Colonic mucosa (tissue), 4 donors: ENCODE measurements around the gene PITPNB. TPM values are rescaled to one million over a fixed set of nuclear protein-coding genes. Genes with fewer than 3 reads are reported as not detected.

Experiments
- DNase-seq: peaks from one replicate; pipeline ENCODE4 v3.0.0-alpha.2; 2020
- H3K27ac ChIP-seq: fragments of 200-600 bp; one replicate; pipeline ENCODE4 v1.8.0; 2021
- H3K27me3 ChIP-seq: fragments of 200-600 bp; one replicate; pipeline ENCODE4 v1.8.0; 2021
- H3K36me3 ChIP-seq: fragments of 200-600 bp; one replicate; pipeline ENCODE4 v1.8.0; 2021
- H3K4me1 ChIP-seq: fragments of 200-600 bp; one replicate; pipeline ENCODE4 v1.8.0; 2021; ENCODE audit warnings: mild to moderate bottlenecking
- H3K4me3 ChIP-seq: fragments of 200-600 bp; one replicate; pipeline ENCODE4 v1.8.0; 2021
- H3K9ac ChIP-seq, 2 donors: one replicate each; pipeline ENCODE4 v1.7.0; 2013; ENCODE audit warnings: control low read depth in 2 of 2, low read depth in 2 of 2, low read length in 2 of 2
- H3K9me3 ChIP-seq: fragments of 200-600 bp; one replicate; pipeline ENCODE4 v1.8.0; 2021
- CTCF ChIP-seq: fragments of 200-600 bp; IDR thresholded peaks from one replicate; pipeline ENCODE4 v1.8.0; 2022; ENCODE audit warnings: antibody characterized with exemption, mild to moderate bottlenecking
- intact Hi-C: fragments of 100-400 bp; cut with DNase I; formaldehyde crosslinking; loops from one replicate; pipeline ENCODE4 v1.14.1; 2022
- total RNA-seq, 2 donors: library from RNA; stranded (reverse); fragmentation: NEBNext Ultra II Directional in 1 of 2; extraction: Animal tissue kit (Norgen Biotek cat#: 25700) in 1 of 2; gene quantifications; one replicate each; pipeline ENCODE4 v1.2.1, GENCODE V29; 2021
- donor health status: healthy.
- donor health status: DM: no; HTN: no; CAD: no.
- donor health status: DM: no; HTN: no; CAD: no.

PITPNB gene
- 10 to 100 TPM; 40.0 to 51.6 TPM for total RNA-seq

GRCh38 chr22:27919222-27919941 lies at the start of gene PITPNB:
Gene PITPNB (minus strand): TSS chr22:27919256. CDS start chr22:27919191, 65 bp downstream.
- H3K27ac ChIP-seq, result peak within 1 kb of the TSS; percentile 92
- no peaks in the 10 kb centered on the region for H3K36me3 ChIP-seq
- peak within 1 kb of the TSS; percentile 87 for H3K4me3 ChIP-seq
- peak within 1 kb of the TSS; percentile 79 to 89 for H3K9ac ChIP-seq
- DNase-seq, result peak; percentile 97
- no peak for TF ChIP-seq CTCF
- H3K9me3 ChIP-seq, result no peaks in the 10 kb centered on the region
- intact Hi-C loops, result no loop called here
- H3K4me1 ChIP-seq, result peaks cover 27% of the 10 kb centered on the region
- no peaks in the 10 kb centered on the region for H3K27me3 ChIP-seq

- no peak for TF ChIP-seq CTCF
- Histone ChIP-seq H3K9ac (no peak overlapping the region), H3K36me3 (no peaks in the 10 kb centered on the region), H3K27me3 (no peaks in the 10 kb centered on the region), H3K4me1 (no peaks in the 10 kb centered on the region), H3K4me3 (no peak overlapping the region), H3K9me3 (no peaks in the 10 kb centered on the region), H3K27ac (no peak overlapping the region)
- intact Hi-C loops, result no loop called here
- no peak for DNase-seq
Measured at GRCh38 chr22:27966168-27967064, 47.4 kb upstream of the PITPNB start.

GRCh38 chr22:27962268-27963044 lies 43.4 kb upstream of the PITPNB start:
- TF ChIP-seq CTCF, result no peak
- intact Hi-C loops, result no loop called here
- Histone ChIP-seq H3K27ac (no peak overlapping the region), H3K9ac (no peak overlapping the region), H3K9me3 (no peaks in the 10 kb centered on the region), H3K4me3 (no peak overlapping the region), H3K4me1 (no peaks in the 10 kb centered on the region), H3K27me3 (no peaks in the 10 kb centered on the region), H3K36me3 (no peaks in the 10 kb centered on the region)
- DNase-seq, result no peak

GRCh38 chr22:27961680-27962079 lies 42.6 kb upstream of the PITPNB start:
- no peak for DNase-seq
- Histone ChIP-seq H3K36me3 (no peaks in the 10 kb centered on the region), H3K27me3 (no peaks in the 10 kb centered on the region), H3K4me3 (no peak overlapping the region), H3K9me3 (no peaks in the 10 kb centered on the region), H3K27ac (no peak overlapping the region), H3K9ac (no peak overlapping the region), H3K4me1 (no peaks in the 10 kb centered on the region)
- intact Hi-C loops, result no loop called here
- no peak for TF ChIP-seq CTCF

- no peak overlapping the region for H3K9ac ChIP-seq
- no peaks in the 10 kb centered on the region for H3K9me3 ChIP-seq
- DNase-seq, result no peak
- H3K4me3 ChIP-seq, result no peak overlapping the region
- H3K27me3 ChIP-seq, result no peaks in the 10 kb centered on the region
- intact Hi-C loops, result no loop called here
- no peak overlapping the region for H3K27ac ChIP-seq
- no peak for TF ChIP-seq CTCF
- H3K4me1 ChIP-seq, result no peaks in the 10 kb centered on the region
- H3K36me3 ChIP-seq, result no peaks in the 10 kb centered on the region
Measured at GRCh38 chr22:27961182-27961581, 42.1 kb upstream of the PITPNB start.
